Activated T-cell treated with anti-CD3 and anti-CD28 coated beads for 4 hours (primary cell): ENCODE results near the gene ABT1.

Experiments used
- DNase-seq: peaks from one replicate; pipeline ENCODE4 v3.0.0-alpha.2; 2020

Gene ABT1

DNA sequence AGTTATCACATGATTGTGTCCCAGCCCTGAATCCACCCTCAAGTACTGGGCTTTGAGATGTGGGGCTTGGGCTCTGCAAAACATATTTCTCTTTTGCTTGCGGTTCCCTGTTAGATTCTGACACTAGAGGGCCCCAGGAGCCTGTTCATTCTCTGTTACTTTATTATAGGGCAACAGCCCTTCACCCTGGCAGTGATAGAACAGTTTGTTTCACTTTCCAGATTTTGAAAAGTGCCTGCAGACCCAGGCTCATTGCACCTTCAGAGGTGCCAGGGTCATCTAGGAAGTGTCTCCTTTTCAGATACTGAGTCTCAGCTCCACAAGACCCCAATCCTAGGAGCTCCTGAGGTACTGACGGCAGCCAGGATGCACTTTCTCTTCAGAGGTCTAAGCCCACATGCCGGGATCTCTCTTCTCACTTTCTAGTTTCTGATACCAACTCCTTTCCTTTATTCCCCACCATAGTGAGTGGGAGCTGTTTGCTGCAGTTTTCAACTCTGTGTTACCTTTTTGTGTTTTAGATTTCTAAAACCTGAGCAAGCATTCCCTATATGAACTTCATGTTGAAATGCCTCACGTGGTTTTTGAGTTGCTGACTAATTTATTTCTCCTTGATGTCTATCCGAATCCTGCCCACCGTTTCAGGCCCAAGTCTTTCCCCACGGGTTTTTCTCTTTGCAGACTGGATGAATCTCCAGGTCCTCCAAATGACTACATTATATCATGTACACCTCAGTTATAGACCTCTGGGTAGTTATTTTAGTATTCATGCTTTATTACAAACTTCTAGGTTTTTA lies 10.9 kb downstream of the ABT1 start:
- peak; percentile 46 for DNase-seq

- no peak for DNase-seq
These were observed 12.7 kb downstream of the ABT1 start for GRCh38 chr6:26609463-26609862.

DNA sequence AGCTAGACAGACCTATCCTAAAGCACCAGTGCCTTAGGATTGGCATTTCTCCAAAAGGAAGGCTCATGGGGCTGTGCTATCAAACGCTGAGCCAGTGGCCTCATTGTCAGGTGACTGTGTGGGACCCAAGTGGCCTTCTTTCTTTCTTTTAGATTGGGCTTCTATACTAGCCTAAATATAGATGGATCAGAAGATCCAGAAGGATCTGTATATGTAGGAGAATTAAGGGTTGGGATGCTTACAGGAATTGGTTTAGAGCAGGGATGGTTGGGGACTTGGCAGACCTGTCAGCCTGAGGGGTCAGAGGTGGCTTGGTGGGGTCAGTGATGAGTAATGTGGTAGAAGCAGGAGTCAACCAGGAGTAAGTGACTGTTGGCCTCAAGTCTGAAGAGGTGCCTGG lies 14.8 kb downstream of the ABT1 start:
- no peak for DNase-seq

- DNase-seq: no peak
These were observed 16.4 kb downstream of the ABT1 start for GRCh38 chr6:26613201-26613600.

DNA sequence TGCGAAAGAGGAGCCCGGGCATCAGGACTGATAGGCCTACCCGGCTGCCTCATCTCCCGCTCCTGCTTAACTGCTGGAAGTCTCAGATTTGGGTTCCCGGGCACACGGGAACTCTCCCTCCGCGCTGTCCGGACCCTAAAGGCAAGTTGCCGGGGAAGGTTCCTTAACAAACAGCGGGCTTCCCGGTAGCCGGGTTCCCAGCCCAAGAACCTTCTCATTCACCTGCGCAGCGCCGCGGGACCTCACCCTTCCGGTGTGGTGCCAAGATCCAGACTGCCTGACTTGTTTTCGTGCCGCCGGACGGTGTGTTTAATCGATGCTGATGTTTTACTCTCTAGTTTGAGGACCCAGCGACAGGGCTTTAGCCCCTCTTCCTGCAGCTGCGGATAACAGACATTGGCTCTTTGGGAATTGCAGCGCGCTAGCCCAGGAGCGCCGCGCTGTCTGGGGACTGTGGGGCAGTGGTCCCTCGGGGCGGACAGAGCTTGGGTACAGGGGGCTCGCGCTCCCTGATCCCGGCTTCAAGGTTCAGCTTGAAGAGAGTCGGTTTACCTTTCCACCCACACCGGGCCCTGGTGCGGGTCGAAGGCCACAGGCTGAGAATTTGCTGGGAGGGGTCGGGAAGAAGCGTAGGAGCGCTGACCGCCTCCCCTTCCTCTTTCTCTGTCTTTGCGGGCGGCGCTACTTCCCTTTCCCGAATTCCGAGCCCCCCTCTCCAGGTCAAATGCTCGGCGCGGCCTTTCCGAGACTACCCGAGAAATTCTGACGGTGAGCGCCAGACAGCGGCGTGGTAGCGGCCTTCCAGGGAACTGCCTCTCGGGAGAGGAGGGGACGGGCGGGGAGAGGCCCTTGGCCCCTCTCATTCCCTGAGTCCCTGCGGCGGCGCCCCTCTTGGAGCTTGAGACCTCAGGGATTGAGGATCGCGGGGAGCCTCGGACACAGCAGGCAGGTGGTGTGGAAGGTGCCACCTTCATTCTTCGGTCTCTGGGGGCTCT lies 17.2 kb downstream of the ABT1 start:
- no peak for DNase-seq

DNA sequence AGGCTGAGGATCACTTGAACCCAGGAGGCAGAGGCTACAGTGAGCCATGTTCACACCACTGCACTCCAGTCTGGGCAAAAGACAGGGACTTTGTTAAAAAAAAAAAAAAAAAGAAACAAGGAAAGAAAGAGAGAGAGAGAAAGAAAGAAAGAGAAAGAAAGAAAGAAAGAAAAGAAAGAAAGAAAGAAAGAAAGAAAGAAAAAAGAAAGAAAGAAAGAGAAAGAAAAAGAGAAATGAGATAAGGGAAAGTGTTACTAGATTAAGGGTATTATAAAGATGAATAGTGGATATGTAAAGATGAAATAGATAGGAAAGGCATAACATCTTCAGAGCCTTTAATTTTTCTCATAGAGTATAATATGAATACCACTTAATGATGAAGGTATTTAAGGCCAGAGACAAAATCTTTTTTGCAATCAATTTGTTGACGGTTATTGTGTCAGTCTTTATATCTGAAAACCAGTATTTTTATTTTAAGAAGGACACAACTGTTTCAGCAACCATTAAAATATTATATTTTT lies 26.6 kb downstream of the ABT1 start:
- DNase-seq: no peak

DNA sequence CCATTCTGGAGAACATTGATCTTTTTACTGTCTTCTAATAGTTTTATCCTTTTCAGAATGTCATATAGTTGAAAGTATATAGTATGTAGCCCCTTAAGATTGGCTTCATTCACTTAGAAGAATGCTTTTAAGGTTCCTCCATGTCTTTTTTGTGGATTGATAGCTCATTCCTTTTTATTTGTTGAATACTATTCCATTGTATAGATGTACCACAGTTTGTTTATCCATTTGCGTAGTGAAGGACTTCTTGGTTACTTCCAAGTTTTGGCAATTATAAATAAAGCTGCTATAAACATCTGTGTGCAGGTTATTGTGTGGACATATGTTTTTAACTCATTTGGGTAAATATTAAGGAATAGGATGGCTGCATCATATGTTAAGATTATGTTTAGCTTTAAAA lies 27.8 kb downstream of the ABT1 start:
- no peak for DNase-seq

DNA sequence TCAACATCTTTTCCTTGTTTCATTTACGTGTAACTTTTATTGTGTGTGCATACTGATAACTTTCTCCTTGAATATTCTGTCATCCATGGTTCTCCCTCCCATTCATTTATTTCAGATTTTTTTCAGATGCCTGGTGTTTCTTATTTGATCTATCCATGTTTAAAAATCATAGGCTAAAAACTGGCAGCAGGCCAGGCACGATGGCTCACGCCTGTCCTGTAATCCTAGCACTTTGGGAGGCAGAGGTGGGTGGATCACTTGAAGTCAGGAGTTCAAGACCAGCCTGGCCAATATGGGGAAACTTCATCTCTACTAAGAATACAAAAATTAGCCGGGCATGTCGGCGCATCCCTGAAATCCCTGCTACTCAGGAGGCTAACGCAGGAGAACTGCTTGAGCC lies 31.1 kb downstream of the ABT1 start:
- DNase-seq: no peak

DNA sequence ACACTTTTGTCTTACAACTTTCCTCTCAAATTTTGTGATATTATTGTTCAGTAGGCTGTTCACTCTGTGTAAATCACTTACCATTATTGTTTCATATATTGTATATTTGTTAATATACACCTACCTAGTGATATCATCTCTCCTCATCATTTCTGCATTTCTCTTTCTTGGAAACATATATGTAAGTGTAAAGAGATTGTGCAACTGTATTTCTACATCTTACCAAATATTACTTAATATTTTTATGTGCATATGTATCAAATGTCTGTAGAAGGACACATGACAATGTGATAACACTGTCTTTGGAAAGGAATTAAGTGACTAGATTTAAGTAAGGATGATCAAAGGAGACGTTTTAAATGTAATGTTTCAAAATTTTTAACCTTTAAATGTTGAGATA lies 32.6 kb downstream of the ABT1 start:
- no peak for DNase-seq

DNA sequence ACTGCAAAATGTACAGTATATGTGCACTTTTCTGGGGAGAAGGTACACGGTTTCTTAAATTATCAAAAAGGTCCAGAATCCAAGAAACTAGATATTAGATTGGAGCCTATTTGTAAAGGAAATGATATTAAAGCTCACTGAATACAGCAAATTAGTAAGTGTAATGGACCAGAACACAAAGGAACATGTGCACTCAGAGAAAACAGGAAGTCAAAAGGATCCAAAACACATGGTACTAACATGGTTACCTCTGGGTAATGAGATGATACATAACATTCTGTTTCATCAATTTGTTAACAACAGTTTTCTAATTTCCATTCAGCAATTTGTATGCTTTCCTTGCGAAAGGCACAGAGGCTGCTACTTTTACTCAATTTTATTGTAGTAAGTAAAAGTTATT lies 44.1 kb downstream of the ABT1 start:
- DNase-seq: no peak

DNA sequence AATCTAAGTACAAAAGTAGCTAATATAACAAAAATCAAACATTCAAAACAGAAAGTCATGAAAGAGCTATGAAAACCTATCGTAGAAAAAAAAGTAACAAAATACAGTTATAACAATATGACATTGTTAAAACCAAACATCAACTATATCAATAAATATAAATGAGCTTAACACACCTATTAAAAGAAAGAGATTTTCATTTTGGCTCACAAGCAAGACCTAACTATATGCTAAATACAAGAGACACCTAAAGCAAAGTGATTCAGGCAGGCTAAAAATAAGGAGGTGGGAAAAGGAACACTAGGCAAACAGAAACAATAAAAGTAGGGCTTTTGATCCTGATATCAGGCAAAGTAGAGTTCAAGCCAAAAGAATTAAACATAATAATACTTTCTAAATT lies 49.3 kb downstream of the ABT1 start:
- no peak for DNase-seq
